Lung (tissue), 12 donors: ENCODE results near the gene ARRDC1. TPM values are rescaled to one million over a fixed set of nuclear protein-coding genes. Genes with fewer than 3 reads are reported as not detected.

Source experiments
- ATAC-seq: fragments of 200-7000 bp; cut with Tn5 transposase; one replicate; pipeline ENCODE4 v1.9.1; 2020; ENCODE audit warnings: moderate number of reproducible peaks; ENCODE audit not compliant: insufficient read depth, low FRiP score
- DNase-seq, 3 donors: peaks; one replicate each; pipeline ENCODE4 v3.0.0-alpha.2; 2013 to 2017
- H3K27ac ChIP-seq, 2 donors: one replicate each; pipeline ENCODE4 v1.5.1; 2013; ENCODE audit warnings: mild to moderate bottlenecking in 2 of 2, moderate library complexity in 2 of 2, control low read depth in 1 of 2, inconsistent platforms in 1 of 2, low read depth in 1 of 2, low read length in 1 of 2
- H3K27me3 ChIP-seq, 3 donors: one replicate each; pipeline ENCODE4 v1.5.1; 2013; ENCODE audit warnings: low read length in 2 of 3; ENCODE audit not compliant: control insufficient read depth in 3 of 3, insufficient read depth in 3 of 3
- H3K36me3 ChIP-seq, 4 donors: one replicate each; pipeline ENCODE4 v1.5.1; 2013; ENCODE audit warnings: low read length in 4 of 4, mild to moderate bottlenecking in 1 of 4, moderate library complexity in 1 of 4; ENCODE audit not compliant: control insufficient read depth in 4 of 4, insufficient read depth in 4 of 4
- H3K4me1 ChIP-seq, 5 donors: one replicate each; pipeline ENCODE4 v1.5.1; 2013; ENCODE audit warnings: low read length in 5 of 5, mild to moderate bottlenecking in 2 of 5, moderate library complexity in 1 of 5; ENCODE audit not compliant: control insufficient read depth in 5 of 5, insufficient read depth in 5 of 5
- H3K4me3 ChIP-seq: one replicate; pipeline ENCODE4 v1.5.1; 2013; ENCODE audit warnings: mild to moderate bottlenecking, control low read depth, moderate library complexity
- H3K9ac ChIP-seq, 2 donors: one replicate each; pipeline ENCODE4 v1.5.1; 2013; ENCODE audit warnings: low read length in 2 of 2, control low read depth in 1 of 2; ENCODE audit not compliant: insufficient read depth in 1 of 2
- H3K9me3 ChIP-seq, 4 donors: one replicate each; pipeline ENCODE4 v1.5.1; 2013; ENCODE audit warnings: low read length in 3 of 4, mild to moderate bottlenecking in 1 of 4, moderate library complexity in 1 of 4; ENCODE audit not compliant: control insufficient read depth in 4 of 4, insufficient read depth in 3 of 4
- WGBS, 2 donors: extraction: QIAGEN DNeasy Blood & Tissue Kit; methylation state at CpG; one replicate each; pipeline ENCODE4 v1.1.7; 2013; 5-methylcytosine and 5-hydroxymethylcytosine counted together
- polyA plus RNA-seq, 2 donors: library from polyadenylated mRNA; stranded (reverse); fragments of 200-250 nt; gene quantifications; one replicate each; pipeline ENCODE4 v1.2.1, GENCODE V29; 2013
- total RNA-seq, 2 donors: library from RNA; depleted of rRNA in 1 of 2; stranded (reverse); fragments of >200 nt in 1 of 2; gene quantifications; one replicate each; pipeline ENCODE4 v1.2.1, GENCODE V29; 2014 to 2021
- TF ChIP-seq, protein P1 (sequence below): IDR thresholded peaks from 2 replicates; pipeline ENCODE4 v1.5.1; 2012; ENCODE audit warnings: mild to moderate bottlenecking; ENCODE audit errors: control extremely low read depth, extremely low read depth
- donor health status: control.
- donor health status: control.
- donor health status: Bipolar disorder and iron deficiency.
- donor health status: healthy.
- donor health status: DM: yes; HTN: yes; CAD: no.

The ARRDC1 gene
- total and polyA plus RNA-seq, 4 donors = 57.4 to 137 (median 94.6) TPM

DNA sequence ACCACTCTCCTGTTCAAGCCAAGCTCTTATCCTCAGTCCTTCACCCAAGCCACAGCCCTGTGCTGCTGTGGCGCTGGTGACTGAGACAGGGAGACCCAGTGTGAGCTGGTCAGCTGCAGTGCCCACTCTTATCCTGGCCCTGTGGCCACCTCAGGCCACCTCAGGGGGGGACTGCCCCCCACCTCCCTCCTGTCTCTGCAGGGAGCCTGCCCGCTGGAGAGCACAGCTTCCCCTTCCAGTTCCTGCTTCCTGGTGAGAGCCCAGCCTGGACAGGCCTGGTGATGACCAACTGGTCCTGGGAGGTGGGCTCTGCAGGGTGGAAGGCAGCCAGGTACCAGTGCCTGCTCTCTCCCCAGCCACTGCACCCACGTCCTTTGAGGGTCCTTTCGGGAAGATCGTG, 7.8 kb downstream of the ARRDC1 start:
- H3K9me3 ChIP-seq = no peaks in the 10 kb centered on the region
- no peak overlapping the region for H3K9ac ChIP-seq
- H3K27me3 ChIP-seq = no peaks in the 10 kb centered on the region
- DNase-seq (no peak), ATAC-seq (no peak)
- TF ChIP-seq, protein P1, sequence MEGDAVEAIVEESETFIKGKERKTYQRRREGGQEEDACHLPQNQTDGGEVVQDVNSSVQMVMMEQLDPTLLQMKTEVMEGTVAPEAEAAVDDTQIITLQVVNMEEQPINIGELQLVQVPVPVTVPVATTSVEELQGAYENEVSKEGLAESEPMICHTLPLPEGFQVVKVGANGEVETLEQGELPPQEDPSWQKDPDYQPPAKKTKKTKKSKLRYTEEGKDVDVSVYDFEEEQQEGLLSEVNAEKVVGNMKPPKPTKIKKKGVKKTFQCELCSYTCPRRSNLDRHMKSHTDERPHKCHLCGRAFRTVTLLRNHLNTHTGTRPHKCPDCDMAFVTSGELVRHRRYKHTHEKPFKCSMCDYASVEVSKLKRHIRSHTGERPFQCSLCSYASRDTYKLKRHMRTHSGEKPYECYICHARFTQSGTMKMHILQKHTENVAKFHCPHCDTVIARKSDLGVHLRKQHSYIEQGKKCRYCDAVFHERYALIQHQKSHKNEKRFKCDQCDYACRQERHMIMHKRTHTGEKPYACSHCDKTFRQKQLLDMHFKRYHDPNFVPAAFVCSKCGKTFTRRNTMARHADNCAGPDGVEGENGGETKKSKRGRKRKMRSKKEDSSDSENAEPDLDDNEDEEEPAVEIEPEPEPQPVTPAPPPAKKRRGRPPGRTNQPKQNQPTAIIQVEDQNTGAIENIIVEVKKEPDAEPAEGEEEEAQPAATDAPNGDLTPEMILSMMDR = no peak
- H3K4me3 ChIP-seq = no peak overlapping the region
- peaks cover 7 to 28% (median 8%) of the 10 kb centered on the region in 5 donors for H3K4me1 ChIP-seq
- H3K27ac ChIP-seq = peak overlapping the region in 1 of 2 donors; percentile 89
- WGBS, 2 donors = 84 to 87% methylated on average over 5 of the region's 5 CpGs
- H3K36me3 ChIP-seq = peaks cover 0 to 27% (median 4%) of the 10 kb centered on the region in 4 donors

DNA sequence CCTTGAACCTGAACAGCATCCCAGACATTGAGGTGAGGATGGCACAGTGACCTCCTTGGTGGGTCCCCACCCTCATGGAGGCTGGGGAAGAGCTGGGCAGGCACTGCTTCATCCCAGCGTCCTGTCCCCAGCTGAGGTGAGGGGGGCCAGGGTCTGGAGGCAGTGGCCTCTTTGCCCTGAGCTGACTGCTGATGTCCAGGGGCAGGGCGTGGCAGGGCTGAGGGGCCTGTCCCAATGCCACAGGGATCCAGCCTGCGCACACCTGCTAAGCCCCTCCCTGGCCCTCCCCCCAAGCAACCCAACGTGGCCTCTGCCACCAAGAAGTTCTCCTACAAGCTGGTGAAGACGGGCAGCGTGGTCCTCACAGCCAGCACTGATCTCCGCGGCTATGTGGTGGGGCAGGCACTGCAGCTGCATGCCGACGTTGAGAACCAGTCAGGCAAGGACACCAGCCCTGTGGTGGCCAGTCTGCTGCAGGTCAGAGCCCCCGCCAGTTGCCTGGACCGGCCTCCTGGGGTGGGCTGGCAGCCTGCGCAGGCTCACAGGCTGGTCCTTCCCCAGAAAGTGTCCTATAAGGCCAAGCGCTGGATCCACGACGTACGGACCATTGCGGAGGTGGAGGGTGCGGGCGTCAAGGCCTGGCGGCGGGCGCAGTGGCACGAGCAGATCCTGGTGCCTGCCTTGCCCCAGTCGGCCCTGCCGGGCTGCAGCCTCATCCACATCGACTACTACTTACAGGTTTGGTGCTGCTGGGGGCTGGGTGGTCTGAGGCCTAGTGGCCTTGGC, 8.4 kb downstream of the ARRDC1 start:
- no peak for ATAC-seq
- H3K36me3 ChIP-seq = peaks cover 0 to 27% (median 4%) of the 10 kb centered on the region in 4 donors
- TF ChIP-seq, protein P1 = no peak
- peaks cover 7 to 22% (median 8%) of the 10 kb centered on the region in 5 donors for H3K4me1 ChIP-seq
- no peak overlapping the region for H3K9ac ChIP-seq
- no peaks in the 10 kb centered on the region for H3K27me3 ChIP-seq
- H3K27ac ChIP-seq = peak overlapping the region in 1 of 2 donors; percentile 89
- no peaks in the 10 kb centered on the region for H3K9me3 ChIP-seq
- DNase-seq = no peak
- WGBS, 2 donors = 94 to 95% methylated on average over 27 of the region's 27 CpGs
- H3K4me3 ChIP-seq = no peak overlapping the region

DNA sequence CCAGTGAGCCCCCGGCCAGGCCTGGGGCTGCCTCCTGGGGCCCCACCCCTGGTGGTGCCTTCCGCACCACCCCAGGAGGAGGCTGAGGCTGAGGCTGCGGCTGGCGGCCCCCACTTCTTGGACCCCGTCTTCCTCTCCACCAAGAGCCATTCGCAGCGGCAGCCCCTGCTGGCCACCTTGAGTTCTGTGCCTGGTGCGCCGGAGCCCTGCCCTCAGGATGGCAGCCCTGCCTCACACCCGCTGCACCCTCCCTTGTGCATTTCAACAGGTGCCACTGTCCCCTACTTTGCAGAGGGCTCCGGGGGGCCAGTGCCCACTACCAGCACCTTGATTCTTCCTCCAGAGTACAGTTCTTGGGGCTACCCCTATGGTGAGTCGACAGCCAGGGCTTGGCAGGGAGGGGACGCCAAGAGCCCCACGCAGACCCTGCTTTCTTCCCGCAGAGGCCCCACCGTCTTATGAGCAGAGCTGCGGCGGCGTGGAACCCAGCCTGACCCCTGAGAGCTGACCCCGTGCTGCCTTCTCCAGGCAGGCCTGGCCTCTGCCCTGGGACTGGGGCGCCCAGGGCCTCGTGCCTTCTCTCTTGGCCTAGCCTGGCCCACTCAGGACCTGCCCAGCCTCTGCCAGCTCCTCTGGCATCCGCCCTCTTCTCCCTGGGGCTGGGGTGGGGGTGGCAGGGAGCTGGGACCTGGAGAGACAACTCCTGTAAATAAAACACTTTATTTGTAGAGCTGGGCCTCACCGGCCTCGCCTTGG, 9.3 kb downstream of the ARRDC1 start:
- WGBS, 2 donors = 93 to 95% methylated on average over 25 of the region's 25 CpGs
- peaks cover 8 to 23% (median 12%) of the 10 kb centered on the region in 5 donors for H3K4me1 ChIP-seq
- no peak for DNase-seq

More for the DNA sequence above, 9.3 kb downstream of the ARRDC1 start:
- no peak for ATAC-seq
- no peaks in the 10 kb centered on the region for H3K27me3 ChIP-seq
- H3K27ac ChIP-seq = peak overlapping the region in 1 of 2 donors; percentile 52
- no peak overlapping the region for H3K9ac ChIP-seq
- H3K4me3 ChIP-seq = no peak overlapping the region
- H3K9me3 ChIP-seq = no peaks in the 10 kb centered on the region
- TF ChIP-seq, protein P1 = no peak
- H3K36me3 ChIP-seq = peaks cover 0 to 27% (median 4%) of the 10 kb centered on the region in 4 donors
